Stimulated activated CD4-positive, alpha-beta T cell treated with anti-CD3 and anti-CD28 coated beads, Interleukin-1b, Interleukin-23, amount 100 ng/mL, for 4 hours (primary cell): Measurements from ENCODE around the gene ANKLE1.
"Not testable (repeated sequence)": the region's sequence is repeated elsewhere in the genome, so short reads cannot be mapped to it uniquely, and the experiment has no call there.

Source experiments
- DNase-seq, 2 donors: peaks; one replicate each; pipeline ENCODE4 v3.0.0-alpha.2; 2020; ENCODE audit warnings: low read depth in 2 of 2

ANKLE1 gene

DNA sequence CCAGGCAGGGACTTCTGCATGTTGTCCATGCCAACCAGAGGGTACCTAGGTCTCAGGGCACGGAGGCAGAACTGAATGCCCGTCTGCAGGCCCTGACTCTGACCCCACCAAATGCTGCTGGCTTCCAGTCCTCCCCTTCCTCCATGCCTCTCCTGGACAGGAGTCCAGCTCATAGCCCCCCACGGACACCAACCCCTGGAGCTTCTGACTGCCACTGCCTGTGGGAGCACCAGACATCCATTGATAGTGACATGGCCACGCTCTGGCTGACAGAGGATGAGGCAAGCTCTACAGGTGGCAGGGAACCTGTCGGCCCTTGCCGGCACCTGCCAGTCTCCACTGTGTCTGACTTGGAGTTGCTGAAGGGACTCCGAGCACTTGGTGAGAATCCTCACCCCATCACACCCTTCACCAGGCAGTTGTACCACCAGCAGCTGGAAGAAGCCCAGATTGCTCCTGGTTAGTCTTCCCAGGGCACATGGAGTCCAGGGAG, 1.8 kb downstream of the ANKLE1 start:
- no peak for DNase-seq

DNA sequence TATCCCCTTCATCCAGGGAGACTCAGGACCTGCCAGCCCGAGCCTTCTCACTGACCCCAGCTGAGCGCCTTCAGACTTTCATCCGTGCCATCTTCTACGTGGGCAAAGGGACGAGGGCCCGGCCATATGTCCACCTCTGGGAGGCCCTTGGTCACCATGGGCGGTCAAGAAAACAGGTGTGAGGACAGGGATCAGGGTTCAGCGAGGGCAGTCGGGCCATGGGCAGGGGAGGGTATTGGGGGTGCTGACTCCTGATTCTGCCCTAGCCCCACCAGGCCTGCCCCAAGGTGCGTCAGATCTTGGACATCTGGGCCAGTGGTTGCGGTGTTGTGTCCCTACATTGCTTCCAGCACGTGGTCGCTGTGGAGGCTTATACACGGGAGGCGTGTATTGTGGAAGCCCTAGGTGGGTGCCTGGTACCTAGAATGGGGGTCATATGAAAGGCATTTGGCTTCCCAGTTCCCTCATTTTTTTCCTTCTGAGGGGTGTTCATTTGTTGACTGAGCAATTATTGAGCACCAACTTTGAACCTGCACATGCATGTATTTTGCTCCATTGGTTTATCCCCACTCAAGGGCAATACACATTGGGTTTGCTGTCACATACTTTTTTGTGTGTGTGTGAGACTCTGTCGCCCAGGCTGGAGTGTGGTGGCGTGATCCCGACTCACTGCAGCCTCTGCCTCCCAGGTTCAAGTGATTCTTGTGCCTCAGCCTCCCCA, 3.9 kb downstream of the ANKLE1 start:
- DNase-seq: no peak

DNA sequence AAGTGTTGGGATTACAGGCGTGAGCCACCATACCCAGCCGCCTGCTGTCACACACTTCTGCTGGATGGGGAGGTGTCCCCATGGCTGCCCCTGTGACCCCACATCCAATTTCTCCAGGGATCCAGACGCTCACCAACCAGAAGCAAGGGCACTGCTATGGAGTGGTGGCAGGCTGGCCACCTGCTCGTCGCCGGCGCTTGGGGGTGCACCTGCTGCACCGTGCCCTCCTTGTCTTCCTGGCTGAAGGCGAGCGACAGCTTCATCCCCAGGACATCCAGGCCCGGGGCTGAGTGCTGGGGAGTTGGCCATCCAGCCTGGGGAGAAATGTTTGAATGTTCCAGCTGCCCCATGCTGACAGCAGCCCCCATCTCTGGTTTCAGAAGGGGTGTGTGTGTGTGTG, 4.6 kb downstream of the ANKLE1 start:
- DNase-seq: no peak

DNA sequence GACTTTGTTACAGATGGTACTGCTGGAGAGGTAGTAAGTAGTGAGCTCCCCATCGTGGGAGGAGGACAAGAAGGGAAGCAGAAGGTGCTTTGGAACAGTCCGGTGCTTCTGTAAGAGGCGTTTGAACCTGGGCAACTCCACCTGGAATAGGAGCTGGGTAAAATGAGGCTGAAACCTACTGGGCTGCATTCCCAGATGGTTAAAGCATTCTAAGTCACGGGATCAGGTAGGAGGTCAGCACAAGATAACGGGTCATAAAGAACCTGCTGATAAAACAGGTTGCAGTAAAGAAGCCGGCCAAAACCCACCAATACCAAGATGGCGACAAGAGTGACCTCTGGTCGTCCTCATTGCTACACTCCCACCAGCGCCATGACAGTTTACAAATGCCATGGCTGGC, 5.1 kb downstream of the ANKLE1 start:
- no peak for DNase-seq

DNA sequence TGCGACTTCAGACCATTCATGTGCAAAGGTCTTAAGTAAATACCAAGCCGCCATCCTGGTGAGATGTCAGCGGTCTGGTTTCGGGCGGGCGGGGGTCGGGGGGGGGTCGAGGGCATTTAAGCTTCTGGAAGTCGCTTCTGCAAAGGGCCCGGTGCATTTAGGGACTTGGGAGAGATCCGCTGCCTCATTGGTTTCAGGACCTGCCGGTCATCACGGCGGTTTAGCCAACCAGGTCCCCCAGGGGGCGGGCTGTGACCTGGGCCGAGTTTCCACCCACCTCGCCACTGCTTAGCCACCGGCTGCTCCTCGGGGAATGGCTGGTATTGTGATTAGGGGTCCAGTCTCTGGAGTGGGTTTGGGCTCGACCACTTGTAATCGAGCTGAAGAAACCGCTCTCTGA, 7.8 kb downstream of the ANKLE1 start:
- DNase-seq: peak in 1 of 2 donors; percentile 35

DNA sequence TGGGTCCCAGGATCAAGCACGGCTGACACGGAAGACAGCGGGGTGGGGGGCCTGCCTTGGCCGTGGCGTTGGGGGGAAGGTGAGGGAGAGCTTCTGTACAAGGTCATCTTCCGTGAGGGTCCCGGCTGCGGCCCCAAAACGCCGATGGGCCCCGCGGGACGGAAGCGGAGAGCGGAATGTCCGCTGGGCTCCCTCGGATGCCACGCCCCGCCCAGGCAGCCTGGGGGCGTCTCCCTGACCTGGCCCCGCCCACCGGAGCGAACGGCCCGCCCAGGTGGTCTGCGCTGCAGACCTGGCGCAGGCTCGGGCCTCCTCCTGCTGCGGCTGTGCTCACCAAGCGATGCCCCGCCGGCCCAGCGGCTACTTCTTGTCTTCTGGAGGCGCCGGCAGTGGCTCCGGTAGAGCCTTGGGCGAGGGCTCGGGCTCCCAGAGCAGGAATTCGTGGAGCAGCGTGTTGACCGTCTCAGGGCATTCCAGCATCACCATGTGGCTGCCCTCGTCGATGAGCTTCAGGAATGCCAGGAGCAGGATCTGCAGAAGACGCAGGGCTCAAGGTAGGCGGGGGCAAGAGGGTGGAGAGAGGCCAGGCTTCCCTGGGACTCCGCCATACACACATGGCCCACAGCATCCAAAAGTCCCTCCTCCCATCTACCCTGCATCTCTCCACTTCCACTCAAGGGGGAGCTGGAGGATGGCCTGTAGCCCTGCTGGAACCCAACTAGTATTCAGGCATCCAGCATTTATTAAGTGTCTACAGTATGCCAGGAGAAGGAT, 10.8 kb downstream of the ANKLE1 start:
- peak; percentile 72 to 82 for DNase-seq

DNA sequence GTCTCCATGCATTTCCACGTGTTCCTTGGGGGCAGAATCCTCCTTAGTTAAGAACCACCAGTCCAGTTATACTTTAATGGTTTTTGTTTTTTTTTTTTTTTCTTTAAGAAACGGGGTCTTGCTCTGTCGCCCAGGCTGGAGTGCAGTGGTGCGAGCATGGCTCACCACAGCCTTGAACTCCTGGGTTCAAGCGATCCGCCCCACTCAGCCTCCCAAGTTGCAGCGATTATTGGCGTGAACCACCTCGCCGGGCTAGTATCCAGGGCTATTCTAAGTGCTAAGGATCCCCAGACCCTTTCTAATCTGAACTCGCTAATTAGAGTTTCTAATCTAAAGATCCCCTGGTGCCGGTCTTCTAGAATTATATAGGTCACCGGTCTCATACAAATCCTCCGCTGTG, 11.9 kb downstream of the ANKLE1 start:
- DNase-seq: no peak

DNA sequence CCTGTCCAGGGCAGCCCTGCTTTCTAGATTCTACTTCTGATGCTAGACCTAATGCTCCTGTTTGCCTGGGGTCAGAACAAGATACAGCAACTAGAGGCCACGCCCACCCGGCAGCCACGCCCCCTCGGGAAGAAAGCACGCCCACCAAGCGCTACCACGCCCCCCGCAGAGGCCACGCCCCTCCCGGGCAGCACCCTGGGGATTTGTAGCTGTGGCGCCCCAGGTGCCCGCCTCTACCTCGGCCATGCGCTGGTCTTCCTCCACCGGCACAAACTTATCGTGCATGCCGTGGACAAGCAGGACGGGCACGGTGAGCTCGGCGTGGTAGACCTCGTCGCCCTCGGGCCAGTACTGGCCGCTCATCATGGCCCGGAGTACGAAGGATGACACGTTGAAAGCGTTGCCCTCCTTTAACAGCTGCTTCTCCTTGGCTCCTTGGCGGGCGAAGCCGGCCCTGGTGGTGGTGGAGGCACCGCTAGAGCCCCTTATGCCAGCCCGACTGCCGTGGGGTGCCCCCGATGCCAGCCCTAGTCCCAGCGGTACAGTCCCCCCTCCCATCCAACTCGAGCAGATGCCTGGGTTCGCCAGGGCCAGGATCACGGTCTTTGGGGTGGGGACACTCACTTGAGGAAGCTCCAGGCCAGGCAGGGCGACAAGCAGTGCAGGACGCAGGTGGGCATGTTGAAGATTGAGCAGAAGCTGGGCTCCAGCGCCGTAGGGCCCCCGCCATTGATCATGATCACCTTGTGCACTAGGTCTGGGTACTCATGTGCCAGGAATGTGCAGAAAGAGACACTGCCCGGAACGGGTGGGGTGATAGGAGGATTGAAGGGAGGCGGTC, 12.6 kb downstream of the ANKLE1 start:
- peak; percentile 26 to 47 for DNase-seq

DNA sequence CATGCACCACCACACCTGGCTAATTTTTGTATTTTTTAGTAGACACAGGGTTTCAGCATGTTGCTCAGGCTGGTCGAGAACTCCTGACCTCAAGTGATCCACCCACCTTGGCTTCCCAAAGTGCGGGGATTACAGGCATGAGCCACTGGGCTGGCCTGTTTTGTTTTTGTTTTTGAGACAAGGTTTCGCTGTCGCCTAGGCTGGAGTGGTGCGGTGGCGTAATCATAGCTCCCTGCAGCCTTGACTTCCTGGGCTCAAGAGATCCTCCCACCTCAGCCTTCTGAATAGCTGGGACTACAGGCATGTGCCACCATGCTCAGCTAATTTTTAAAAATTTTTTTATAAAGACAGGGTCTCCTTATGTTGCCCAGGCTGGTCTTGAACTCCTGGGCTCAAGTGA, 13.8 kb downstream of the ANKLE1 start:
- not testable (repeated sequence) for DNase-seq

DNA sequence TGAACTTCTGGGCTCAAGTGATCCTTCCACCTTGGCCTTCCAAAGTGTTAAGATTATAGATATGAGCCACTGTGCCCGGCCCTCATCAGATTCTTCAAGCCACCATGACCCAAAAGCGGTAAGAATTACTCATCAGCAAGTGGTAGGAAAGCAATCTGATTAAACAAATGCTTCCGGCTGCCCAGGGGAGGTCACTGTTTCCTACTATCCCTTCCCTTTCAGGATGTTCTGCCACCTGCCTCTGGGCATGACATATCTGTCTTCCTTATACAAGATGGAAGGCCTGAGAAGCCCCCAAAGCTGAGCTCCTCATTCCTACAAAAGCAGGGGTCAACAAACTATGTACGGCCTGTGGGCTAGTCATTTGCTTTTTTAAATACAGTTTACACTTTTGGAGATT, 14.6 kb downstream of the ANKLE1 start:
- DNase-seq: no peak

DNA sequence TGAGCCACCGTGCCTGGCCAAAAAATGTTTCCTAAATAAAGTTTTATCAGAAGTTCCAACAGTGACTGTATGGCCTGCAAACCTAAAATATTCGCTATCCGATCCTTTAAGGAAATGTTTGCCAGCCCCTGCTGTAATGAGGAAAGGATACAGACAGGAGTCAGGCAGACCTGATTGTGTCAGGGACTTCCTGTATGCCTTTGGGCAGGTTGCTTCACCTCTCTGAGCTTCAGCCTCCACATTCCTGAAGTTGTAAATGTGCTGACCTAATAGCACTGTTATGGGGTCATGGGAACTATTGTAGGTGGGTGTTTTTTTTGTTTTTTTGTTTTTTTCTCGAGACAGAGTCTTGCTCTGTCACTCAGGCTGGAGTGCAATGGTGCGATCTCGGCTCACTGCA, 15.3 kb downstream of the ANKLE1 start:
- no peak for DNase-seq

DNA sequence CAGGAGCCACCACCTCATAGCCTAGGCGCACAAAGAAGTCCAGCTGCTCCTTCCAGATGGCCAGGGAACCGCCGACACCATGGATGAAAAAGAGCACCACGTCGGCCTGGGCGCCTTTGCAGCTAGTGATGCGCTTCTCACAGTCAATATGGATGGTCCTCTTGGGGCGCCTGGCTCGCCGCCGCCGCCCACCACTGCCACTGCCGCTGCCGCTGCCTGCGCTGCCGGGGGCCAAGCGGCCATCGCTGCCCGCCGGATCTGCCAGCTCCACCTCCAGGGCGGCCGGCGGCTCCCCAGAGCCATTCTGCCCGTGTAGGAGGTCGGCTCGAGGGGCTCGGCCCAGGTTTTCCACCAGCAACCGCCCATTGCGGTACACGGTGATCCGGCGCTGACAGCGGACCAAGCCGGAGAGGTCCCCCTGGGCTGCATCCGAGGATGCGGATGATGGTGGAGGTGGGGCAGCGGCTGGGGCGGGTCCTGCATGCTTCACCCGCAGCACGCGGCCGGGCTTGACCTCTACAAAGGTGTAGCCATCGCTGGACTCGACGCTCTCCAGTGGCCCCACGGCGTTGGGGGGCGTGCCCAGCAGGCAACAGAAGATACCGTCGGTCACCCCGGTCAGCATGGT, 19.4 kb downstream of the ANKLE1 start:
- no peak for DNase-seq

DNA sequence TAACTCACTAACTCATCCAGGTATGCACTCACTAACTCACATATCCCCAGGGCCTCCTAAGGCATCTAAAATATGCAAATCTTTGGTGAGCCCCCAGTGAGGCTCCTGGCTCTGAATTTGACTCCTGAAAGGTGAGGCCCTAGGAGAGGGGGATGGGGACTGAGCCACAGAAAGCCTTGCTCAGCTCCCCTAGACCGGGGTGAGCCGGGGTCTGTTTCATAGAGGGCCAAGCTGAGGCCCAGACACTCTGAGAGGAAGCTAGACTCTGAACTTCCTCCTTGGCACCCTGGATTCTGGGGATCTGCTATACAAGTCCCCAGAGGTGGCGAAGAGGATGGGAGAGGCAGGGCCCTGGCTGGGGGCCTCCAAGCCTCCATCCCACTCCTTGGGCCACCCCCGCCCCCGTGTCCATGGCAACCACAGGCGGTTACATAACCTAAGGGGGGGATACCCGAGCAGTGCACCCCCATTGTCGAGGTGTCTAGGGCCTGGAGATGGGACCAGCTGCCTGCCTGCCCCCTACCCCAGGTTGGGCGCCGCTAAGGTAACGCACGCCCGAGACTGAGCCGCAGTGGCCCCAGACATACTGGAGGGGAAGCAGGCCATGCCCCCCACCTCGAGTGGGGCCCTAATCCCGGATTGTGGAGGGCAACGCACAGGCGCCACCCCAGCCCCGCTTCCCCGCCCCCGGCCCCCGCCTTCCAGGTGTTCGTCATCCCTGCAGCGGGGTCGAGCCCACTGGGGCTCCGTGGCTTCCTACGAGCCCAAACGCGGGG, 20.9 kb downstream of the ANKLE1 start:
- DNase-seq: no peak

DNA sequence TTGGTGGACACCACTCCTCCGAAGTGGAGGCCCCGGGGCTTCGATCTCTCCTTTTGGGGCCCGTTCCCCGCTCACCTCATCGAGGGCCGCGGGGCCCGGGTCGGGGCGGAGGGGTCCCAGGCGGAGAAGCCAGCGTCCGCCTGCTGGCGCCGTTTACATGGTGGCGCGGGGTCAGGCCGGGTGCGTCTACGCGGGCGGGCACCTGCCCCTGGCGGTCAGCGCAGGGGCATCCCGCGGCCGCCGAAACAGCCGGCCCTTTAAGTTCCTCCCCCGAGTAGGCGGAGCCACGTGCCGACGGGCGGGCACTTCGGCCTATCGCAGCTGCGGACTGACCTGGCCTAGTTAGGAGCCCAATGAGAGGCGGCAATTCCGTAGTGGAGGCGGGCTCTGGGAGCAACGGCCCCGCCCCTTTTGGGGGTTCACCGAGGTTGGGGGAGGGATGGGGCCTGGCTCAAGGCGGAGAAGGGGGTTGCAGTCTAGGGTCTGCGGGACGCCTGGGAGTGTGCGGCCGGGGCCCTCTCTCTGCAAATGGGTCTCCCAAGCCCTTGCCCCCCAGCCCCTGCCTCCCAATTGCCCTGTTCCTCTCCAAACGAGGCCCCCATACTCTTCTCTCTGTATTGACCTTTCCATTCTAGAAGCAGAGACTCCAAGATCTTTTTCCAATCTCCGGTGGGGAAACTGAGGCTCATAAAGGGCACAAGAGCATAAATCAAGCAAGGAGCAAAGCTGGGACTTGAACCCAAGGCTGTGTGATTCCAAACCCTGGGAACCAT, 21.7 kb downstream of the ANKLE1 start, which contains the start of gene ABHD8:
TSS of gene ABHD8 (minus strand) at position 259 of the 773 bp plus-strand sequence. CDS start 1,809 bp downstream, outside the sequence.
- peak; percentile 87 to 90 for DNase-seq

DNA sequence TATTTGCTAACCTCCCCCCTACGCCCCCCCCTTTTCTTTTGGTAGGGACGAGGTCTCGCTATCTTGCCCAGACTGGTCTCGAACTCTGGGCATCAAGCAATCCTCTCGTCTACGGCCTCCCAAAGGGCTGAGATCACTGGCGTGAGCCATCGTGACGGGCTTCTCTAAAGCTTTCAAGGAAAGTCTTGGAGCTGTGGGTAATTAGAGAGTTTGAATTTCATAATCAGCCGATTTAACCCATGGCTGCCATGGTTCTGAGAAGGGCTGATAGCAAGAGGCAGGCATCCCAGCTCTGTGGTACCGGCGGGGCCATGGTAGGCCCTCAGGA, 22.2 kb downstream of the ANKLE1 start:
- no peak for DNase-seq

DNA sequence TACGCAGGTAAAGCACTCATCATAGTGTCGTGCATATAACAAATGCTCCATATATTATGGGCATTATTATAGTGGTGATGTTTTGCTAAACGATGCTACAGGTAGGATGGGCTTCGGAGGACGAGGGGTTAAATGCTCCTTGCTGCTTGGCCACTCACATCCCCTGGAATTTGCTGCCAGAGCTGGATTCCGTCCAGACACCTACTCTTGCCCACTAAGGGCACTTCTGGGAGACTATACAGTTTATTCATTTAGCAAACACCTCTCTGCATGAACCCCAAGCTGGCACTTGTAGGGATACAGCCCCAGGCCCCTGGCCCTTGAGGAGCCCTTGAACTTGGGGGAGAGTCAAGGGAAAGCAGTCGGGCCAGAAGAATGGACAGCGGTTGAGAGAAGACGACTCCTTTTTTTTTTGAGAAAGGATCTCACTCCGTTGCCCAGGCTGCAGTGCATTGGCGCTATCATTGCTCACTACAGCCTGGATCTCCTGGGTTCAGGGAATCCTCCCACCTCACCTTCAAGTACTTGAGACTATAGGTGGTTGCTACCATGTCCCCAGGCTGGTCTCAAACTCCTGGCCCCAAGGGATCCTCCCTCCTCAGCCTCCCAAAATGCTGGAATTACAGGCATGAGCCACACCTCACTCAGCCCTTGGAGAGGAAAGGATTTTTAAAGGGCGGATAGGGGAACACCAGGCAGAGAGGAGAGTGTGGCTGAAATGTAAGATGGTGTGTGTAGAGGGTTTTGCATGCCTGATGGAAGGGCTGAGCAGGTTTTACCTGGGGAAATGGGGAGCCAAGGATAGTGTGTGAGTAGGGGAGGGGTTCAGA, 22.9 kb downstream of the ANKLE1 start:
- no peak for DNase-seq

DNA sequence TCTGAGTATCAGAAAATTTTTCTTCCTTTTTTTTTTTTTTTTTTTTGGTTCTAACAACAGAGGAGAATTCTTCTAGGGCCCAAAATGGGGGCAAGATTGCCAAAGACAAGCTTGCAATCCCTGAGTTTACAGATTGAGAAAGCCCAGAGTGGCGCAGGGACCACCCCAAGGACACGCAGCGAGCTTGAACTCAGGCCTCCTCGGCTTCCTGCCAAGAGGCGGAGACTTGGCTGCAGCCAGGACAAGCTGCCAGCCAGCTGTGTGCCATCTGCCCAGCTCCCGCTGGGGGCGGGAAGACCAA, 23.5 kb downstream of the ANKLE1 start:
- DNase-seq: no peak

DNA sequence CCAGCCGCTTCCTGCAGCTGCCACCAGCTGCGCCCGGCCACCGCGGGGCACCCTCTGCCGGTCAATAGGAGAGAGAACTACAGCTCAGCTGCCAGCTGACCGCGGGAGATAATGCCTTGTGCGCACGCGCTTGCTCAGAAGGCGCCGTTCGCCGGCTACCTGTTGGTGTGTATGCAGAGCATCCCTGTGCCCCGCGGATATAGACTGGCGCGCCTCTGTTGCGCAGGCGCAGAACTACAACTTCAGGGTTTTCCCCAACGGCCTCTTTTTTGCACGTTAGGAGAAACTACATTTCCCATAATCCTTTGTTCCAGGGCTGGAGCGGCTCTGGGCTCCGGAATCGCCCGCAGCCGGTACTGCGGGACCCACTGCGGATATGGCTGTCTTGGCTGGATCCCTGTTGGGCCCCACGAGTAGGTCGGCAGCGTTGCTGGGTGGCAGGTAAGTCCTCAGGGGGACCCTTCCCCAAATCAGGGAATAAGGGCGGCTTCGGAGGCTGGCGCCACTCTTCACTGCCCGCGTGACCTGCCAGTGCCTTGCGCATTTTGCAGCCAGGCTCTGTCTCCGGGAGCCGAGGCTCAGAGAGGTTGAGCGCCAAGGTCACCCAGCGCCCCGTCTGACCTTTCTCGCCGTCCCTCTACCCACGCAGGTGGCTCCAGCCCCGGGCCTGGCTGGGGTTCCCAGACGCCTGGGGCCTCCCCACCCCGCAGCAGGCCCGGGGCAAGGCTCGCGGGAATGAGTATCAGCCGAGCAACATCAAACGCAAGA, 24.0 kb downstream of the ANKLE1 start, which contains the start of gene MRPL34:
TSS of gene MRPL34 (plus strand) at position 356 of the 768 bp plus-strand sequence. CDS start at position 377, 21 bp downstream.
- peak; percentile 85 to 87 for DNase-seq

DNA sequence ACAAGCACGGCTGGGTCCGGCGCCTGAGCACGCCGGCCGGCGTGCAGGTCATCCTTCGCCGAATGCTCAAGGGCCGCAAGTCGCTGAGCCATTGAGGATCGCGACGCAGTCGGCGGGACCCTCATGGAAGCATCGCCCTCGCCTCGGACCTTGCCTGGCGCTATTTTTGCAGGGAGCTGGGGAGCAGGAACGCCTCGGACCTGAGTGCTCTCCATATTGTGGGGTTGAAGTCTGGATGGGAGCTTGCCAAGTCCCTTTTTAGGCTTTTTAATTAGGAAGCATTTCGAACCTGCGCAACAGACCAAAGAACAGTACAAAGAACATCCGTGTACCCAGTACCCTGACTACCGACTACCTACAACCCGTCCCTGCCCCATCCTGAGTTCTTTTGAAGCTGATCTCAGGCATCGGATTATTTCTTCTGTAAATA, 24.6 kb downstream of the ANKLE1 start:
- DNase-seq: no peak
